ENCODE results near the gene PLK5.

Gene PLK5

DNA sequence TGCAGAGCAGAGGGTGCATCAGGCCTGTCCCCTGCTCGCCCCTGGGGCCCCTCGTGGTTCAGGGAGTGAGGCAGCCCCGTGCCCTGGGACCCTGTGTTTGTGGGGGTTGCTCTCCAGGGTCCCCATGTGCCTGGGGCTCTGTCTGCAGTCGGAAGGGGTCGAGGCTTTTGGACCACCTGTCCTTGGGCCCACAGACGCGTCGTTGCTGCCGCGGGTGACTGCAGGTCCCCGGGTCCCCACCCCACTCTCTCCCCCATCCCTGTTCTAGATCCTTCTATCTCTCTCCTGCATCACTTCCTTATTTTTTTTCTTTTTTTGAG is 35.6 kb upstream of the PLK5 start:
- no peak for DNase-seq (ENCODE audit: insufficient read length, low spot score)
- FAIRE-seq, result no peak
- TF ChIP-seq CTCF (IDR thresholded peaks at IDR 0.05; ENCODE audit: insufficient read depth, missing control alignments), result no peak

DNA sequence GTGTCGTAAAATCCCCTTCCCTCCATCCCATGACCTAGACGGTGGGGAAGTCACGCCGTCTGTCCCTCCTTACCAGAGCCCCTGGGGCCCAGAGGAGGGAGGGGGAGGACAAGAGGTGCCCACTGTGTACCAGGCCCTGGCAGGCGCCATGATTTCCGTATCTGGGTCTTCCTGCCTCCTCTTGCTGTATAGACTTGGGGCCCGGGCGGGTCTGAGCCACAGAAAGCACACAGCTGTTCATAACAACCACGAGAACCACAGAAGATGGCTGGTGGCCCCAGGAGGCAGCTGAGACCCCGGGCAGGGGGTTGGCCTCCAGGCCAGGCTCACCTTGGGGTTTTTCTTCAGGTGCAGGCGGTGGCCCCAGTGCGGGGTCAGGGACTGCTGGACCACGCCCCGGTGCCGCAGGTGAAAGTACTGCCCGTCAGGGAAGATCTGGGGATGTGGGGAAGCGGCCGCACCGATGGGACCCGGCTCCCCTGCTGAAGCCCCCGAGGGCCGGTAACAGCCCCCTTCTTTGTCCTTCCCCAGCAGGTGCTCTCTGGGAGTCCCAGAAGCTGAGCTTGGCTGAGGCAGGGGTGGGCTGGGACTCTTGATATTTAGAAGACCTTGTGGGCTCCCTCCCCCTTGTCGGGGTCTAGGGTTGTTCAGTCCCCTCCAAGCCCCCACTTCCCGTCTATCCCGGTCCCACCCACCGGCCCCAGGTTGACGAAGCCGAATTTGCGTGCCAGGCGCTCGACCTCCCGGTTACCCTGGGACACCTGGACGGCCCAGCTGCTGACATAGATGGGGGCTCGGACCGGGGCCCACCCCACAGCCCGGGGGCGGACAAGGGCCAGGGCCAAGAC is 34.2 kb upstream of the PLK5 start:
- DNase-seq (ENCODE audit: insufficient read length, low spot score), result no peak
- TF ChIP-seq CTCF (IDR thresholded peaks at IDR 0.05; ENCODE audit: insufficient read depth, missing control alignments), result no peak
- no peak for FAIRE-seq

DNA sequence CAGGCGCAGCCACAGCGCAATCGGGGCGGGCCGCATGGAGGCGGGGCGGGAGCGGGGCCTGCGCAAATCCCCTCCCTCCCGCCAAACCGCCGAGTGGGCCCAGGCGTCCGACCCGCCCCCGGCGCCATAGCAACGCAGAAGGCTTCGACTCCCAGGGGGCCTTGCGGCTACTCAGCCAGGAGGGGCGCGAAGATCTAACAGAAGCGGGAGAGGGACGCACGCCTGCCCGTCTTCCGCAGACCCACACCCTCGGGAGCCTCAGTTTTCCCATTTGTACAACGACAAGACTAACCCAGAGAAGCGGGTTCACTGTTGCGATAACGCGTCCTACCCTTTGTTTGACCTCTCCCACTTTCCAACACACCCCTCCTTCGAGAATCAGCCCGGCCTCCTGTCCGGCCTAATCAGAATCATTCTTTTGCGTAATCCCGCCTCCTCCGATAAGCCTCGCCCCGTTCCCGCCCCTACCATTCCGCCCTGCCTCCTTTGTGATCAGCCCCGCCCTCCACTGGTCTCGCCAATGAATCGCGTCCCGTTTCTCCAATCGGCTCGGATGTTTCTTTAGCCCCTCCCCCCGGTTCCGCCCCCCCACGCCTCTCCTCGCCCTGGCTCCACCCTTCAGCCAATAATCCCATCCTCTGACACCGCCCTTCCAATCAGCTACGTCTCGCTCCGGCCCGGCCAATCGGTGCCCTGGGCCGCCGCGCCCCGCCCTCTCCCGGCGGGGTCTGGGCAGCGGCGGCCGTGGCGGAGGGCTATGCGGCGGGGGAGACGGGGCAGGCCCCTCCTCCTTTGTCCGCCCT is 33.4 kb upstream of the PLK5 start, which contains the start of gene PCSK4:
TSS of gene PCSK4 (minus strand) at position 40 of the 803 bp plus-strand sequence. CDS start at position 36, 4 bp downstream.
- FAIRE-seq (no peak), DNase-seq (ENCODE audit: insufficient read length, low spot score) (peak; percentile 88)
- TF ChIP-seq CTCF (IDR thresholded peaks at IDR 0.05; ENCODE audit: insufficient read depth, missing control alignments), result no peak

DNA sequence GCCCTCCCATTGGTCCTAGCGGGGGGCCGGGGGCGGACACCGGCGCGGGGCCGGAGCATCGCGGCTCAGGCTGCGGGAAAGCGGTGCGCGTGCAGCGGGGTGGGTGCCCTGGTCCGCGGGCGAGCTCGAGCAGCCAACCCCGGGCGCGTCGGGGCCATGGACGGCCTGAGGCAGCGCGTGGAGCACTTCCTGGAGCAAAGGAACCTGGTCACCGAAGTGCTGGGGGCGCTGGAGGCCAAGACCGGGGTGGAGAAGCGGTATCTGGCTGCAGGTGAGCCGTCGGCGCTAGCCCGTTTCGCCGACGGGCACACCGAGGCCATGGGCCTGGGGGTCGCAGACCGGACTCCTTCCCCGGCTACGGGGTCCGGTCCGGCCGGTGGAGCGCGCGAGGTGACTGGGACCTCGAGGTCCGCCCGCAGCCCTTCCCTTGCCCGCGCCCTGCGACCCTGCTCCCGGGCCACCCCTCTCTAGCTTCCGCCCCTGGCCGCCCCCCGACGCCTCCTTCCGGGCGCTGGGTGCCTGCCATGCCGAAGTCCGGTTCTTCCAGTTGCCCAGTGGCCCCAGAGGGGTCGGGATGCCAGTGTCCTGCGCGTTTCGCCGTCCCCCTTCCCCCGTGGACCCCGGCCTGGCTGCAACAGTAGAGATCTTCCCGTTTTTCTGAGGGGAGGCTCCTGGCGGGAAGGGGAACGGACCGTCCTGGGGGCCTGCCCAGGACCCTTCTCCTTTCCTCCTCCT is 32.6 kb upstream of the PLK5 start, which contains the start of gene REEP6:
TSS of gene REEP6 (plus strand) at position 68 of the 735 bp plus-strand sequence. CDS start at position 157, 89 bp downstream.
- FAIRE-seq (no peak), DNase-seq (ENCODE audit: insufficient read length, low spot score) (no peak)
- TF ChIP-seq CTCF (IDR thresholded peaks at IDR 0.05; ENCODE audit: insufficient read depth, missing control alignments), result no peak

DNA sequence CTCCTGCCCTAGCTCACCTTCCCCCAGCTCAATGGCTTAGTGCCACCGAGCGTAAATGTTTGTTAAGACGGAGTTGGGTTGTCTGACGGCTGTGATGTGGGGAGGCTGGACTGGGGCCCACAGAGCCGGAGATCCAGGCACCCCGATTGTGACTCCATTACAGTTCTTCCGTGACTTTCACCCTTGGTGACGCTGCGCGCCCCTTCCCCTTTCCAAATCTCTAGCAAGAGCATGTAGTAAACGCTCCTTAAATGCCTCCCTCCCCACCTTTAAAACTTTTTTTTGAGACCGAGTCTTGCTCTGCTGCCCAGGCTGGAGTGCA is 32.1 kb upstream of the PLK5 start:
- TF ChIP-seq CTCF (IDR thresholded peaks at IDR 0.05; ENCODE audit: insufficient read depth, missing control alignments), result no peak
- FAIRE-seq, result no peak
- DNase-seq (ENCODE audit: insufficient read length, low spot score), result no peak

DNA sequence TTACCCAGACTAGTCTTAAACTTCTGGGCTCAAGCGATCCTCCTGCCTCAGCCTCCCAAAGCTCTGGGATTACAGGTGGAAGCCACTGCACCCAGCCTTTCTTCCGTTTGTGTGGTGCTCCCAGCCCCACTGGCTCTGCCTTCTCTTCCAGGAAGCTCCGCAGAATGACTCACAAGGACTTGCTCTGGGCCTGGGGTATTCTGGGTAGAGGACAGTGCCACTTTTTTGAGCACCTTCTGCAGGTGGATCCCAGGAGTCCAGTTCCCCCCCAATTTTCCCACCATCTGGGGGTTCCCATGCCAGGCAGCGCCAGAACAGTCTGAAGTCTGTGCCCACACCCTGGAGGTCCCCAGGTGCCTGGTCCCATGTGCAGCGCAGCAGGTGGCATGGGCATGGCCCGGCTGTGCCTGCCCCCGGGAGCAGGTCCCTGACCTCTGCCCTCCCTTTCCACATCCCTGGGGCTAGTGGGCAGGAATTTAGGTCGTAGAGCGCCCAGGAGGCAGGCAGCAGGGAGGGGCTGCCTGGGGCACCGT is 31.3 kb upstream of the PLK5 start:
- no peak for FAIRE-seq
- DNase-seq (ENCODE audit: insufficient read length, low spot score), result no peak
- no peak for TF ChIP-seq CTCF (IDR thresholded peaks at IDR 0.05; ENCODE audit: insufficient read depth, missing control alignments)

All from D721Med (cell line).